Measurements from ENCODE around the gene AASDH.

AASDH gene

GRCh38 chr4:56416349-56416748 is 29.1 kb upstream of the AASDH start:
- no peak for DNase-seq (ENCODE audit: low spot score)
- in situ Hi-C loops (cut with MboI; ENCODE audit: low pct_unique_long_range_greater_than_20kb, low sequenced_read_pairs, unreplicated experiment) = no loop called here

GRCh38 chr4:56414135-56414670 is 26.9 kb upstream of the AASDH start:
- TF ChIP-seq, protein P1, sequence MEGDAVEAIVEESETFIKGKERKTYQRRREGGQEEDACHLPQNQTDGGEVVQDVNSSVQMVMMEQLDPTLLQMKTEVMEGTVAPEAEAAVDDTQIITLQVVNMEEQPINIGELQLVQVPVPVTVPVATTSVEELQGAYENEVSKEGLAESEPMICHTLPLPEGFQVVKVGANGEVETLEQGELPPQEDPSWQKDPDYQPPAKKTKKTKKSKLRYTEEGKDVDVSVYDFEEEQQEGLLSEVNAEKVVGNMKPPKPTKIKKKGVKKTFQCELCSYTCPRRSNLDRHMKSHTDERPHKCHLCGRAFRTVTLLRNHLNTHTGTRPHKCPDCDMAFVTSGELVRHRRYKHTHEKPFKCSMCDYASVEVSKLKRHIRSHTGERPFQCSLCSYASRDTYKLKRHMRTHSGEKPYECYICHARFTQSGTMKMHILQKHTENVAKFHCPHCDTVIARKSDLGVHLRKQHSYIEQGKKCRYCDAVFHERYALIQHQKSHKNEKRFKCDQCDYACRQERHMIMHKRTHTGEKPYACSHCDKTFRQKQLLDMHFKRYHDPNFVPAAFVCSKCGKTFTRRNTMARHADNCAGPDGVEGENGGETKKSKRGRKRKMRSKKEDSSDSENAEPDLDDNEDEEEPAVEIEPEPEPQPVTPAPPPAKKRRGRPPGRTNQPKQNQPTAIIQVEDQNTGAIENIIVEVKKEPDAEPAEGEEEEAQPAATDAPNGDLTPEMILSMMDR (IDR thresholded peaks at IDR 0.05; ENCODE audit: extremely low read depth, insufficient read depth, missing control alignments) = no peak
- in situ Hi-C loops (cut with MboI; ENCODE audit: low pct_unique_long_range_greater_than_20kb, low sequenced_read_pairs, unreplicated experiment) = no loop called here
- no peak for DNase-seq (ENCODE audit: low spot score)

More at GRCh38 chr4:56416349-56416748, 29.1 kb upstream of the AASDH start:
- TF ChIP-seq, protein P1 (IDR thresholded peaks at IDR 0.05; ENCODE audit: extremely low read depth, insufficient read depth, missing control alignments) = no peak

DNA sequence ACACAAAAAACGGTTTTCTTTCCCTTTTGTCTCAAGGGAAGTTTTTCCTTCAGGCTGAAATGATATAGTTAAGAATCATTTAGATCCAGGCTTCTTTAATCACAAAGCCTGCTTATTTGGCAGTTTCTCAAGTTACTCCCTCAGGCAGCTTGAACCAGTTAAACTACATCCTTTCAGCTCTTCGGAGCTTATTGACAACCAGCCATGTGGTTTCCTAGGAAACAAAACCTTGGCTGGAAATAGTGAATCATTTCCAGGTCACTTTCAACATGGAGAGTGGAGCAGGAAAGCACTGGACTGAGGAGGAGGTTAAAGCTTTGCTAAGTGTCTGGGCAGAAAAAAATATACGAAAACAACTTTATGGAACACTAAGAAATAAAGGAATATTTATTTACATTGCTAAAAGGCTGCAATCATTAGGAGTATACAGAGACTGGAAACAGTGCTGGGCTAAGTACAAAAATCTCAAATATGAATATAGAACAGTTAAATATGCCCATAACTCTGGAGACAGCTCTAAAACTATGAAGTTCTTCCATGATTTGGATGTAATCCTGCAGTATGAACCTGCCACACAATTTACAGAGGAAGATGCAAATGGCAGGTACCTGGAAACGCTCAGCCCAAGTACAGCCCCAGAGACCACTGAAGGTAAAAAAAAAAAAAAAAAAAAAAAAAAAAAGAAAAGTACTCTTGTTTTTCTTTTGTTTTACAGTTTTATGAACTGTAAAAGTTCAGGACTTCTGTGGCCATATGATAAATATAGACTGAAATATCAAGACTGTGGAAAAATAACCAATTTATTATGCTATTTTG is 23.2 kb upstream of the AASDH start:
- TF ChIP-seq, protein P1 (IDR thresholded peaks at IDR 0.05; ENCODE audit: extremely low read depth, insufficient read depth, missing control alignments) = no peak
- no peak for DNase-seq (ENCODE audit: low spot score)
- in situ Hi-C loops (cut with MboI; ENCODE audit: low pct_unique_long_range_greater_than_20kb, low sequenced_read_pairs, unreplicated experiment) = no loop called here

DNA sequence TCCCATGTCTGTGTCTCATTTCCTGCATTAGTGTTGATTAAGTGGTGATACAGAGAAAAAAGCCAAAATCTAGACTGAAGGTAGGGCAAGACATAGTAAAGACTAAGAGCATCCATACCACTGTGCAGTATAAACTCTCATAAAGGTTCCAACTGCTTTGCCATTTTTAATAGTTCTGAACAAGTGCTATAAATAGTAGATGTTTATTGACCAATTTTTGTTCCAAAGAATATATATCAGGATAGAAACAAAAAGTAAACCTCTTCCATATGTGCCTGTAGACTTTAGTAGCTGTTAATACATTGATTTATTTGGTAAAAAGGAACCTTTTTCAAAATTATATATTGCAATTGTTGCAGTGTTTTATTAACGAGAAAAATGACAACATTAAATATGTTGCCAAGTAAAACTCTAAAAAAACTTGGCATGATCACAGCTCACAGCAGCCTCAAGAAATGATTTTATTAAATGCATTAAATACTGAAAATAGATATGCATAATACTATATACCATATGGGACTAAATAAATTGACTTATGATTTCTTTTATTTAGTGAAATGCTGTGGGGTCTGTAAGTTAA is 22.3 kb upstream of the AASDH start:
- in situ Hi-C loops (cut with MboI; ENCODE audit: low pct_unique_long_range_greater_than_20kb, low sequenced_read_pairs, unreplicated experiment) = no loop called here
- TF ChIP-seq, protein P1 (IDR thresholded peaks at IDR 0.05; ENCODE audit: extremely low read depth, insufficient read depth, missing control alignments) = no peak

GRCh38 chr4:56408978-56409377 is 21.7 kb upstream of the AASDH start:
- TF ChIP-seq, protein P1 (IDR thresholded peaks at IDR 0.05; ENCODE audit: extremely low read depth, insufficient read depth, missing control alignments) = no peak
- in situ Hi-C loops (cut with MboI; ENCODE audit: low pct_unique_long_range_greater_than_20kb, low sequenced_read_pairs, unreplicated experiment) = no loop called here
- no peak for DNase-seq (ENCODE audit: low spot score)

More for the DNA sequence above, 22.3 kb upstream of the AASDH start:
- no peak for DNase-seq (ENCODE audit: low spot score)

- no peak for DNase-seq (ENCODE audit: low spot score)
- TF ChIP-seq, protein P1 (IDR thresholded peaks at IDR 0.05; ENCODE audit: extremely low read depth, insufficient read depth, missing control alignments) = no peak
- in situ Hi-C loops (cut with MboI; ENCODE audit: low pct_unique_long_range_greater_than_20kb, low sequenced_read_pairs, unreplicated experiment) = no loop called here
Observed at GRCh38 chr4:56406151-56406550, 18.9 kb upstream of the AASDH start.

Measured in GM13977 (cell line).